Renal cortical epithelial cell (primary cell): Measurements from ENCODE around the gene BET1L. TPM values are rescaled to one million over a fixed set of nuclear protein-coding genes. Genes with fewer than 3 reads are reported as not detected.
"Not testable (repeated sequence)": the region's sequence is repeated elsewhere in the genome, so short reads cannot be mapped to it uniquely, and the experiment has no call there.

Source experiments
- DNase-seq: peaks from one replicate; pipeline ENCODE4 v3.0.0-alpha.2; 2011; ENCODE audit warnings: low read depth
- total RNA-seq: library from RNA; depleted of rRNA; stranded (reverse); fragments of >200 nt; gene quantifications from 2 replicates; pipeline ENCODE4 v1.2.3, GENCODE V29; 2014

BET1L gene
- total RNA-seq, 1 donor from 2014 or later: 23.7 TPM

- DNase-seq: no peak
Measured at GRCh38 chr11:227824-228379, 20.7 kb upstream of the BET1L start.

- no peak for DNase-seq
Measured at GRCh38 chr11:225734-226453, 18.7 kb upstream of the BET1L start.

DNA sequence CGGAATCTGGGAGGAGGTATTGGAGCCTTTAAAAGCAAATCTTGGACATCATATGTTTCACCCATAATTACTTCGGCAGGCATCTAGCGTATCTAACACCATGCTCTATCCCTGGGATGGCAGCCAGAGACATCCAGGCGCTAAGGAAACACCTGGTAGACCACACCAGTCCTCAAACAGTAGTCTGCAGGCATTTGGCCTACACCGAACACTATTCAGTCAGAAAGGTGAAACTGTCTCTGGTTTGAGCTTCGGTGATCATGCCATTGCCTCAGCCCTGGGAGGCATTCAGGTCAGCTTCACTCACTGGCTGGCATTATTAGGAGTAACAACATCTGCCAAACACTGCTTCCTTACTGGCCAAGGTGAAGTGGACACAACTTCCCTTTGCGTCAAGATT lies 17.2 kb upstream of the BET1L start:
- no peak for DNase-seq

DNA sequence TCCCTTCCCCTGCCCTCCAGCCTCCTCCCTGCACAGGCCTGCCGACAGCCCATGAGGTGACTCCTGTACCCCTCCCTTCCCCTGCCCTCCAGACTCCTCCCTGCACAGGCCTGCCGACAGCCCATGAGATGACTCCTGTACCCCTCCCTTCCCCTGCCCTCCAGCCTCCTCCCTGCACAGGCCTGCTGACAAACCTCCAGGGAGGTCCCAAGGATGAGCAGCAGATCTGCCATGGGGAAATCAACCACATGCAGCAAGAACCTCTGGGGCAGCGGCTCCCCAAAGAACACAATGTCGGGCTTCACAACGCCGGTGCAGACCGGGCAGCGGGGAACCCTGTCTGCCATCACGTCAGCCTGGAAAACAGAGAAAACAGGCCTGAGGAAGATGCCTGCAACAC lies 16.7 kb upstream of the BET1L start:
- DNase-seq: no peak

DNA sequence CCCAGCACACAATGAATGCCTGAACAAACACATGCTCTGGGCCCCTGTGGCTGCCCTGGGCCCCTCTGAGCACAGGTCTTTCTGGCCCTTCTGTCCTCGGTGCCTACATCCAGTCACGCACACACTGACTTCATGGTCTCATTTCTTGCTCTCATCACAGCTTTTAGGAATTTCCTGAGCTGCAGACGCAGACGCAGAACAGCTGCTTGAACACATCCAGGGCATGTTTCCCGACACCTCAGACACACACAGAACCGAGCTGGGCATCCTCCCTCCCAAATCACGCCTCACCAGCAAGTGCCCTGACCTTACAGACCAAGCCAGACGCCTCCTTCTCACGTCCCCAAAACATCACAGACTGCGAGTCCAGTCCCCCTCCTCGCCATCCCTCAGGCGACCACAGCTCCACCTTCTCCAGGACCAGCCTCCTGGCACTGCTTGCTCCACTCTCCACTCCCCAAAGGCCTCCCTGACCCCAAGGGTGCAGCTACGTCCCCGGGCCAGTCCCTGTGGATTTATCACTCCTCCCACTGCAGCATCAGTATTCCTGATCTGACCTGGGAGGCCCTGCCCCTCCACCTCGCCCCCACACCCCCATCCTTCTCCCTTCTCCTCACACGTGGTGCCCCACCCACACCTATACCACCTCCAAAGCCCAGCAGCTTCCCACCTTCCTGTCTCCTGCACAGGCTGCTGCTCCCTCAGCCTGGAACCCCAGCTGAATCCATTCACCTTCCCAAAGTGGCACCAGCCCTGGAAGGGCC lies 16.0 kb upstream of the BET1L start:
- DNase-seq: no peak

- DNase-seq: no peak
Measured at GRCh38 chr11:221998-222789, 15.0 kb upstream of the BET1L start.

GRCh38 chr11:221539-221938 lies 14.3 kb upstream of the BET1L start:
- no peak for DNase-seq

GRCh38 chr11:220641-221215 lies 13.5 kb upstream of the BET1L start:
- not testable (repeated sequence) for DNase-seq

DNA sequence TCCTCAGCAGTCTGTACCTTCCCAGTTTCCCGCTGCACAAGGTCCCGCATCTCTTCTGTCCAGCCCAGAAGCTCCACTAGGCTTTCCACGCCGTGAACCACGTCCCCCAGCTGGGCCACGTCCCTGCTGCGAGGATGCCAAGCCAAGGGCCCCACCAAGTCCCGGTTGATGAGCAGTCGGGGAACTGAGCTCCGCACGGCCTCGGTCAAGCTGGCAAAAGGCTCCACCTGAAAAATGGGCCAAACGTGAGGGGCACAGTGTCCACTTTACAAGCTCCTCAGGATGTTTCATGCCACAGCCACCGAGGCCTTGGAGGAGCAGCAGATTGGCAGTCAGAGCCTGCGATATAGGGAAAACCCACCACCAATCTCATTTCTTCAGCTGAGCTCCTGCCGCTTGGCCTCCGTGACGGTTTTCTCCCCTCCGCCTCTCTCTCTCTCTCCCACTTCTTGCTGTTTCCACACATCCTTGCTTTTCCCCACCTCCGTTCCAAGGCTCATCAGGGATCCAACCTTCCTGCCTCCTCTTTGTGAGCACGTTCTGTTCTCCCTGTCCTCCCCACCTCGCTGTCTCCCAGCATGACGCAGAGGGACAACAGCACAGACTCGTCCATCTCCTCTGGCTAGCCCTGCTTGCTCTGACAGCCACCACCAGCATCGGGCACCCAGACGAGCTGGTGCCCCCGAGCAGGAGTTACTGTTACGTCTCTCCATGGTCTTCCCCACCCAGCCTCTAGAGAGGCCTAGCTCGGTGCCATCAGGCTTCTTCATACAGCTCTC lies 11.8 kb upstream of the BET1L start:
- DNase-seq: no peak

GRCh38 chr11:217704-218103 lies 10.5 kb upstream of the BET1L start:
- no peak for DNase-seq

DNA sequence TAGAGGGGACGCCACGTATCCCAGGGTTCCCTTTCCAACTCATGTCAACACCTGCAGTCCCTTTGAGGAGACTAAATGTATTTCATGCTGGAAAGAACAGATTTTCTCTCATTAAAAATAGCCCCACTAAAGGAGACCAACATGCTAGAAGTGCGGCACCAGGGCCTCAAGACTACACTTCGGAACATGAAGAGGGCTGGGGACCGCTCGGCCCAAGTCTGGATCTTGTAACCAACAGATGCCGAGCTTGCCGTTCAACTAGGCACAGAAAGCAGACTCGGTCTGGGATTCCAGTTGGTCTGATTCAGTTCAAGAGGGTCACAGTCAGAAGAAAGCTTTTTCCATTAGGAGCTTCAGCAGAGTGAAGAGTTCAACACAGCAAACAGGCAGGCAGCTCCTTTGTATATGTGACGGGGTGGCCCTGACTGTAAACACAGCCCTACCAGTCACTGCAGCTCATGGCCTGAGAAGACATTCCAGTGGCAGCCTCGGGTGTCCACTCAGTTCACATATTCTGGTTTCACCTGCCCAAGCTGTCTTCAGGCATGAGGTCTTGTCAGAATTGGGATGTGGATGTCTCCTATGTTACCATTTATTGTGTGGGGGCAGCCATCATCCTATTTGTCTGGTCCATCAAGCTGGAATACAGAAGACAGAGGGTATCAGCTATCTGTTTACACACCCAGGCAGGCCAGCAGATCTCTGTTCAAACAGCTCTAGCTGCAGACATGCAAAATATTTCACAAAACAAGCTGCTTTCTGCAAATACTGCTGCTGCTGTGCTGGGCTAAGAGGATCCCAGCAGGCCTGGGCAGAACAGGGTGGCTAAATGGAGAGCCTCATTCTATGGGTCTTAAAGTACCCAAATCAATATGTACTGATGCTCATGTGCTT lies 9.1 kb upstream of the BET1L start:
- no peak for DNase-seq

- no peak for DNase-seq
Measured at GRCh38 chr11:215581-216037, 8.4 kb upstream of the BET1L start.

DNA sequence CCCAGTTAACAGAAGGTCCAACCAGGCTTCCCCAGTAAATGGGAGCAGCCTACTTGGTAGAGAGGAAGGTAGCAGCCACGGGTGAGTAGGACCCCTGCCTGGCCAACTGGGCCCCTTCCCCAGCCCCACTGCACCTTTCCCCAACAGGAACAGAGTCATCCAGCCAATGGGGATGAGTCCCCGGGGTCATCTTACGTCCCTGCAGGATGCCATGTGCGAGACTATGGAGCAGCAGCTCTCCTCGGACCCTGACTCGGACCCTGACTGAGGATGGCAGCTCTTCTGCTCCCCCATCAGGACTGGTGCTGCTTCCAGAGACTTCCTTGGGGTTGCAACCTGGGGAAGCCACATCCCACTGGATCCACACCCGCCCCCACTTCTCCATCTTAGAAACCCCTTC lies 6.9 kb upstream of the BET1L start:
- DNase-seq: no peak

GRCh38 chr11:213111-213510 lies 5.9 kb upstream of the BET1L start:
- DNase-seq: no peak

DNA sequence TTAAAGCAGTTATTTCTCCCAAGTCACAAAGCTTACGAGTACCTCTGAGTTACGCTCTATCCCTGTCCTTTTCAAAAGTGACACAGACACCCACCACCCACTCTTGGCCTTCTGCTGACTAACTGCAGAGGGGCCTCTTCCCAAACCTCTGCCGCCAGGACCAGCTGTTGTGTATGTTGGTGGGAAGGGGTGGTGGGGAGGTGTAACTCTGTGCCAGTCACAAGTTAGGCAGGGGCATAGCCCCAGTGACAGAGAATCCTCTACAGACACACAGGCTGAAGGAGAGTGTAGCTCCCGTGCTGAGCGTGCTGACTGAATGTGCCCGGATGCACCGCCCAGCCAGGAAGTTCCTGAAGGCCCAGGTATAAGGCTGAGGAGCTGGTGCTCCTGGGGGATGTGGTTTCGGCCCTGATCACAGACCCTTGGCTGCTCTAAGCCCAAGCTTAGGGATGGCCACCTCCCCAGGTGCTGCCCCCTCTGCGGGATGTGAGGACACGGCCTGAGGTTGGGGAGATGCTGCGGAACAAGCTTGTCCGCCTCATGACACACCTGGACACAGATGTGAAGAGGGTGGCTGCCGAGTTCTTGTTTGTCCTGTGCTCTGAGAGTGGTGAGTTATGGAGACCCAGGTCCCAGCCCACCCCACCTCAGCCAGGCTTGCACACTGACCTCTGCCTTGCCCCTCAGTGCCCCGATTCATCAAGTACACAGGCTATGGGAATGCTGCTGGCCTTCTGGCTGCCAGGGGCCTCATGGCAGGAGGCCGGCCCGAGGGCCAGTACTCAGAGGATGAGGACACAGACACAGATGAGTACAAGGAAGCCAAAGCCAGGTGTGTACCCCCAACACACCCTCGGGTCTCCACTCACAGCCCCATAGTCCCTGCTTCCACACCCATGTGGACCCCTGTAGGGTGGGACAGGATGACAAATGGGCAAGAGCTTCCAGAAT lies 5.2 kb upstream of the BET1L start:
- DNase-seq: no peak

GRCh38 chr11:211741-212140 lies 4.5 kb upstream of the BET1L start:
- no peak for DNase-seq

- no peak for DNase-seq
Measured at GRCh38 chr11:211295-211694, 4.1 kb upstream of the BET1L start.

- no peak for DNase-seq
Measured at GRCh38 chr11:210803-211180, 3.6 kb upstream of the BET1L start.
